ENCODE data around the gene CAB39. TPM values are rescaled to one million over a fixed set of nuclear protein-coding genes. Genes with fewer than 3 reads are reported as not detected.
A peak's percentile ranks its signal among the peaks of the same experiment; 100 is the strongest.

Gene CAB39
- total RNA-seq, 1 donor: 53.2 TPM

DNA sequence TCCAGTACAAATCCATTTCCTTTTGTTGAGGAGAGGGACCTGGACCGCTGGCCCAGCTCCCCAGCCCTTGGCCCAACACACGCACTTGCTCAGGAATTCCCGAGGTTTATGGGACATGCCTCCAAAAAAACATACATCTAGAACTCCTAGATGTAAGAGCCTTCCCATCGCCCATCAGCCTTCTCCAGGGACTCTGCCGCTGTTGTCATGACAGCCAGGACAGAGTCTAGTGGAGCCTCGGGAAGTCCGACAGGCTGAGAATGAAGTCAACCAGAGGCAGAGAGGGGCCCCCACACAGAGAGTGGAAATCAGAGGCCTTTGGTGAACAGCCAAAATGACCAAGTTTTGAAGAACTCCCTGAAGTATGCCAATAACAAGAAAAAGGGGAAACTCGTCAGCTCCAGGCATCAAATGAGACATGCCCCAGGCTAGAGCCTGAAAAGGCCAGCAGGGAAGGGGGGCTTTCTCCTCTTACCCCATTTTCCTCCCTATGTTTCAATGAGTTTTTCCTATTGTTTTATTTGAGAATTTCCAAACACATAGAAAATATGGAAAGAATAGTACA is 43.2 kb upstream of the CAB39 start:
- Histone ChIP-seq H3K4me1 (ENCODE audit: insufficient read depth, low read length) (peaks cover 11% of the 10 kb centered on the region), H3K4me3 (ENCODE audit: insufficient read depth, low read length) (no peak overlapping the region), H3K79me2 (ENCODE audit: insufficient read depth, low read length) (no peaks in the 10 kb centered on the region), H3K9me3 (ENCODE audit: low read depth, low read length) (no peaks in the 10 kb centered on the region), H3K27ac (ENCODE audit: low read depth, low read length) (no peak overlapping the region), H3K4me2 (ENCODE audit: insufficient read depth, low read length) (no peak overlapping the region), H2AFZ (ENCODE audit: low read length) (no peak overlapping the region), H4K20me1 (ENCODE audit: insufficient read depth, low read length) (no peaks in the 10 kb centered on the region), H3K27me3 (ENCODE audit: insufficient read depth, low read length) (no peaks in the 10 kb centered on the region), H3K36me3 (ENCODE audit: insufficient read depth, low read length) (no peaks in the 10 kb centered on the region)
- DNase-seq (ENCODE audit: insufficient read length, low spot score, missing footprints): peak; percentile 84
- TF ChIP-seq, protein P1, sequence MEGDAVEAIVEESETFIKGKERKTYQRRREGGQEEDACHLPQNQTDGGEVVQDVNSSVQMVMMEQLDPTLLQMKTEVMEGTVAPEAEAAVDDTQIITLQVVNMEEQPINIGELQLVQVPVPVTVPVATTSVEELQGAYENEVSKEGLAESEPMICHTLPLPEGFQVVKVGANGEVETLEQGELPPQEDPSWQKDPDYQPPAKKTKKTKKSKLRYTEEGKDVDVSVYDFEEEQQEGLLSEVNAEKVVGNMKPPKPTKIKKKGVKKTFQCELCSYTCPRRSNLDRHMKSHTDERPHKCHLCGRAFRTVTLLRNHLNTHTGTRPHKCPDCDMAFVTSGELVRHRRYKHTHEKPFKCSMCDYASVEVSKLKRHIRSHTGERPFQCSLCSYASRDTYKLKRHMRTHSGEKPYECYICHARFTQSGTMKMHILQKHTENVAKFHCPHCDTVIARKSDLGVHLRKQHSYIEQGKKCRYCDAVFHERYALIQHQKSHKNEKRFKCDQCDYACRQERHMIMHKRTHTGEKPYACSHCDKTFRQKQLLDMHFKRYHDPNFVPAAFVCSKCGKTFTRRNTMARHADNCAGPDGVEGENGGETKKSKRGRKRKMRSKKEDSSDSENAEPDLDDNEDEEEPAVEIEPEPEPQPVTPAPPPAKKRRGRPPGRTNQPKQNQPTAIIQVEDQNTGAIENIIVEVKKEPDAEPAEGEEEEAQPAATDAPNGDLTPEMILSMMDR (IDR thresholded peaks at IDR 0.05; ENCODE audit: extremely low read depth, low read depth, low read length): no peak

DNA sequence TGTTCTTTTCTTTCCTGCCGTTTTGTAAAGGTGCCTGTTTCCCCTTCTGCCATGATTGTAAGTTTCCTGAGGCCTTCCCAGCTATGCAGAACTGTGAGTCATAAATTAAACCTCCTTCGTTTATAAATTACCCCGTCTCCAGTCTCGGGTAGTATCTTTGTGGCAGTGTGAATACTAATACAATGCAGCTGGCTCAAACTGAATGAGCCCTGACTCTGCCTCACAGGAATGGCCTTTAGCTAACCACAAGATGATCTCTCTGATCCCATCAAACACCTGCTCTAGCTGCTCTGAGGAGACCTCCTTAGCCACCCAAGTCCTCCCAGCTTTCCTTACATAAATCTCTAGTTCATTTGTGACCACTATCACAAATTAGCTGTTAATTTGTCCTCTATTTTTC is 41.5 kb upstream of the CAB39 start:
- DNase-seq (ENCODE audit: insufficient read length, low spot score, missing footprints): no peak
- Histone ChIP-seq H3K4me3 (ENCODE audit: insufficient read depth, low read length) (no peak overlapping the region), H3K4me2 (ENCODE audit: insufficient read depth, low read length) (no peak overlapping the region), H3K9me3 (ENCODE audit: low read depth, low read length) (no peaks in the 10 kb centered on the region), H3K27ac (ENCODE audit: low read depth, low read length) (no peak overlapping the region), H4K20me1 (ENCODE audit: insufficient read depth, low read length) (no peaks in the 10 kb centered on the region), H3K79me2 (ENCODE audit: insufficient read depth, low read length) (no peaks in the 10 kb centered on the region), H3K36me3 (ENCODE audit: insufficient read depth, low read length) (no peaks in the 10 kb centered on the region), H3K27me3 (ENCODE audit: insufficient read depth, low read length) (no peaks in the 10 kb centered on the region), H3K4me1 (ENCODE audit: insufficient read depth, low read length) (peaks cover 11% of the 10 kb centered on the region), H2AFZ (ENCODE audit: low read length) (no peak overlapping the region)
- TF ChIP-seq, protein P1 (IDR thresholded peaks at IDR 0.05; ENCODE audit: extremely low read depth, low read depth, low read length): no peak

DNA sequence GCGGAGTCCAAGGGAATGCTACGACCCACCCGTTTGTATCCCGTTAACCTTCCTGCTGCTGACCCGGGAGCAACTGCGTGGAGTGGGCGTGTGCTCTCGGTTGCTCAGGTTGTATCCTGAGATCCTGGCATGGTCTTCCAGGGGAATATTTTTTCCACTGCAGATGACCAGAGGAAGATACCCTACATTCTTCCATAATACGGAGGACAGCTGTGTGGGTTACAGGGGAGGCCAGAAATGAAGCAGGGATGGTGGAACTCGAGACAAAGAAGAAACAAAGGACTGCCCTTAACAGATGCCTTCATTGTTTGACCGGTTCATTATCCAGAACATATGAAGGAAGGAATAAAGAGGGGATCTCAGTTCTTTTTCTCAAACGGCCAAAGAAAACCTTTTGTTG is 39.8 kb upstream of the CAB39 start:
- no peak overlapping the region for H3K27ac ChIP-seq (ENCODE audit: low read depth, low read length)
- H3K4me2 ChIP-seq (ENCODE audit: insufficient read depth, low read length): no peak overlapping the region
- no peaks in the 10 kb centered on the region for H3K9me3 ChIP-seq (ENCODE audit: low read depth, low read length)
- no peak overlapping the region for H2AFZ ChIP-seq (ENCODE audit: low read length)
- no peak for DNase-seq (ENCODE audit: insufficient read length, low spot score, missing footprints)
- H3K4me1 ChIP-seq (ENCODE audit: insufficient read depth, low read length): peaks cover 7% of the 10 kb centered on the region
- H4K20me1 ChIP-seq (ENCODE audit: insufficient read depth, low read length): no peaks in the 10 kb centered on the region
- TF ChIP-seq, protein P1 (IDR thresholded peaks at IDR 0.05; ENCODE audit: extremely low read depth, low read depth, low read length): no peak
- no peaks in the 10 kb centered on the region for H3K27me3 ChIP-seq (ENCODE audit: insufficient read depth, low read length)
- no peak overlapping the region for H3K4me3 ChIP-seq (ENCODE audit: insufficient read depth, low read length)
- H3K79me2 ChIP-seq (ENCODE audit: insufficient read depth, low read length): no peaks in the 10 kb centered on the region
- H3K36me3 ChIP-seq (ENCODE audit: insufficient read depth, low read length): no peaks in the 10 kb centered on the region

DNA sequence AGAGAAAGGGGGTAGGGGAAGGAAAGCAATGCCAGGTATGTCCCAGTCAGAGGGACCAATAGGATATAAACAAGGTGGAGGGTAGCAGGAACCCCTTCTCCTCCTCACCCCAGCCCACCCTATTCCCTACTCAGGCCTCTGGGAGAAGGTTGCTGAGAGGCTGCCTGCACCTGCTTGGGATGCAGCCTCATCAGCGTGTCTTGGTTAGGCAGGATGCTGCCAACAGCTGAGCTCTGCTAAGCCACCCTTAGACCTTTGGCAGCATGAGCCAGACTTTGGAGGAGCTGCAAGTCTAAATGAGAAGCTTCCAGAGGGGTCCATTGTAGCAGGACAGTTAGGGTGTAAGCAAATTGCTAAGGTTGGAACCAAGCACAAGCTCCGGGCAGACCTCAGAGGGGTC is 38.2 kb upstream of the CAB39 start:
- peaks cover under 1% of the 10 kb centered on the region for H3K4me1 ChIP-seq (ENCODE audit: insufficient read depth, low read length)
- H3K4me2 ChIP-seq (ENCODE audit: insufficient read depth, low read length): no peak overlapping the region
- H3K27me3 ChIP-seq (ENCODE audit: insufficient read depth, low read length): no peaks in the 10 kb centered on the region
- TF ChIP-seq, protein P1 (IDR thresholded peaks at IDR 0.05; ENCODE audit: extremely low read depth, low read depth, low read length): no peak
- no peaks in the 10 kb centered on the region for H3K9me3 ChIP-seq (ENCODE audit: low read depth, low read length)
- H3K27ac ChIP-seq (ENCODE audit: low read depth, low read length): no peak overlapping the region
- no peaks in the 10 kb centered on the region for H3K36me3 ChIP-seq (ENCODE audit: insufficient read depth, low read length)
- no peak overlapping the region for H2AFZ ChIP-seq (ENCODE audit: low read length)
- no peaks in the 10 kb centered on the region for H3K79me2 ChIP-seq (ENCODE audit: insufficient read depth, low read length)
- H4K20me1 ChIP-seq (ENCODE audit: insufficient read depth, low read length): no peaks in the 10 kb centered on the region
- no peak for DNase-seq (ENCODE audit: insufficient read length, low spot score, missing footprints)
- H3K4me3 ChIP-seq (ENCODE audit: insufficient read depth, low read length): no peak overlapping the region

Data from osteoblast (primary cell).